Measurements from ENCODE around the gene TAOK2.

Gene TAOK2

GRCh38 chr16:29988346-29989075, 14.8 kb downstream of the TAOK2 start:
- no peak for DNase-seq

- DNase-seq, result no peak
These were observed 15.6 kb downstream of the TAOK2 start for GRCh38 chr16:29989111-29989858.

- no peak for DNase-seq
These were observed 16.4 kb downstream of the TAOK2 start for GRCh38 chr16:29990034-29990433.

GRCh38 chr16:29990883-29991570, 17.4 kb downstream of the TAOK2 start:
- DNase-seq, result no peak

- no peak for DNase-seq
These were observed 17.9 kb downstream of the TAOK2 start for GRCh38 chr16:29991571-29991904.

GRCh38 chr16:29992344-29992967, 18.8 kb downstream of the TAOK2 start:
- no peak for DNase-seq

- no peak for DNase-seq
These were observed 19.7 kb downstream of the TAOK2 start for GRCh38 chr16:29993191-29993902.

GRCh38 chr16:29993903-29994599, 20.4 kb downstream of the TAOK2 start:
- no peak for DNase-seq

GRCh38 chr16:29994600-29995323, 21.1 kb downstream of the TAOK2 start:
- DNase-seq, result no peak

- DNase-seq, result peak; percentile 93
These were observed 21.7 kb downstream of the TAOK2 start, which contains the start of gene HIRIP3 for GRCh38 chr16:29995324-29995910. TSS of gene HIRIP3 (minus strand) at chr16:29995617. CDS start at chr16:29995605, 12 bp downstream.

- DNase-seq, result peak; percentile 99
These were observed 22.5 kb downstream of the TAOK2 start, which contains the start of gene INO80E for GRCh38 chr16:29995911-29996765. TSS of gene INO80E (plus strand) at chr16:29996241. CDS start at chr16:29996311, 70 bp downstream.

GRCh38 chr16:29996766-29997250, 23.1 kb downstream of the TAOK2 start:
- no peak for DNase-seq

- no peak for DNase-seq
These were observed 25.9 kb downstream of the TAOK2 start for GRCh38 chr16:29999605-30000004.

- no peak for DNase-seq
These were observed 27.3 kb downstream of the TAOK2 start for GRCh38 chr16:30000735-30001631.

- DNase-seq, result no peak
These were observed 29.1 kb downstream of the TAOK2 start for GRCh38 chr16:30002614-30003346.

- no peak for DNase-seq
These were observed 30.2 kb downstream of the TAOK2 start for GRCh38 chr16:30003670-30004423.

- DNase-seq, result no peak
These were observed 30.7 kb downstream of the TAOK2 start for GRCh38 chr16:30004424-30004776.
